ENCODE results near the gene TMEM117.
A peak's percentile ranks its signal among the peaks of the same experiment; 100 is the strongest.
"Not testable (repeated sequence)": the region's sequence is repeated elsewhere in the genome, so short reads cannot be mapped to it uniquely, and the experiment has no call there.

TMEM117 gene

GRCh38 chr12:43816168-43816567 lies 19.7 kb upstream of the TMEM117 start:
- no peaks in the 10 kb centered on the region for H3K4me1 ChIP-seq
- H3K4me3 ChIP-seq = no peak overlapping the region
- H3K36me3 ChIP-seq (replicated peaks) = no peaks in the 10 kb centered on the region
- no peaks in the 10 kb centered on the region for H3K27me3 ChIP-seq (ENCODE audit: low read depth)
- in situ Hi-C loops (cut with MboI; ENCODE audit: low sequenced_read_pairs) = no loop called here
- DNase-seq (ENCODE audit: low spot score in 2 of 2) = no peak
- H3K9me3 ChIP-seq = no peaks in the 10 kb centered on the region

GRCh38 chr12:43824207-43824775 lies 11.6 kb upstream of the TMEM117 start:
- H3K9me3 ChIP-seq = no peaks in the 10 kb centered on the region
- DNase-seq (ENCODE audit: low spot score in 2 of 2) = no peak

GRCh38 chr12:43826681-43827080 lies 9.2 kb upstream of the TMEM117 start:
- Histone ChIP-seq H3K4me1 (peaks cover 4% of the 10 kb centered on the region), H3K9me3 (no peaks in the 10 kb centered on the region), H3K4me3 (no peak overlapping the region), H3K27me3 (ENCODE audit: low read depth) (no peaks in the 10 kb centered on the region), H3K36me3 (replicated peaks) (no peaks in the 10 kb centered on the region)
- no peak for DNase-seq (ENCODE audit: low spot score in 2 of 2)
- in situ Hi-C loops (cut with MboI; ENCODE audit: low sequenced_read_pairs) = no loop called here

More at GRCh38 chr12:43824207-43824775, 11.6 kb upstream of the TMEM117 start:
- in situ Hi-C loops (cut with MboI; ENCODE audit: low sequenced_read_pairs) = no loop called here
- H3K4me1 ChIP-seq = peaks cover 2% of the 10 kb centered on the region
- no peaks in the 10 kb centered on the region for H3K36me3 ChIP-seq (replicated peaks)
- no peak overlapping the region for H3K4me3 ChIP-seq
- H3K27me3 ChIP-seq (ENCODE audit: low read depth) = no peaks in the 10 kb centered on the region

- no peak overlapping the region for H3K4me3 ChIP-seq
- no peaks in the 10 kb centered on the region for H3K36me3 ChIP-seq (replicated peaks)
- no peak for DNase-seq (ENCODE audit: low spot score in 2 of 2)
- H3K9me3 ChIP-seq = no peaks in the 10 kb centered on the region
- H3K4me1 ChIP-seq = peaks cover 4% of the 10 kb centered on the region
- H3K27me3 ChIP-seq (ENCODE audit: low read depth) = no peaks in the 10 kb centered on the region
- in situ Hi-C loops (cut with MboI; ENCODE audit: low sequenced_read_pairs) = no loop called here
Observed at GRCh38 chr12:43827093-43827492, 8.8 kb upstream of the TMEM117 start.

- Histone ChIP-seq H3K4me3 (no peak overlapping the region), H3K4me1 (peaks cover 8% of the 10 kb centered on the region), H3K36me3 (replicated peaks) (no peaks in the 10 kb centered on the region), H3K27me3 (ENCODE audit: low read depth) (no peaks in the 10 kb centered on the region), H3K9me3 (no peaks in the 10 kb centered on the region)
- DNase-seq (ENCODE audit: low spot score in 2 of 2) = no peak
- in situ Hi-C loops (cut with MboI; ENCODE audit: low sequenced_read_pairs) = no loop called here
Observed at GRCh38 chr12:43832463-43833168, 3.3 kb upstream of the TMEM117 start.

GRCh38 chr12:43835264-43835655 lies 621 bp upstream of the TMEM117 start:
- no peaks in the 10 kb centered on the region for H3K9me3 ChIP-seq
- H3K4me1 ChIP-seq = peaks cover 4% of the 10 kb centered on the region; the same call in 1 of the 2 replicates
- H3K27me3 ChIP-seq (ENCODE audit: low read depth) = no peaks in the 10 kb centered on the region
- DNase-seq (ENCODE audit: low spot score in 2 of 2) = no peak
- no peaks in the 10 kb centered on the region for H3K36me3 ChIP-seq (replicated peaks)
- H3K4me3 ChIP-seq = peak overlapping the region; percentile 45
- in situ Hi-C loops (cut with MboI; ENCODE audit: low sequenced_read_pairs) = no loop called here

GRCh38 chr12:43836475-43836989 lies 651 bp downstream of the TMEM117 start:
- peak; percentile 18 to 31 for DNase-seq (ENCODE audit: low spot score in 2 of 2)
- in situ Hi-C loops (cut with MboI; ENCODE audit: low sequenced_read_pairs) = no loop called here
- H3K36me3 ChIP-seq (replicated peaks) = no peaks in the 10 kb centered on the region
- no peaks in the 10 kb centered on the region for H3K9me3 ChIP-seq
- H3K4me1 ChIP-seq = peaks cover 4% of the 10 kb centered on the region; the same call in 1 of the 2 replicates
- H3K27me3 ChIP-seq (ENCODE audit: low read depth) = no peaks in the 10 kb centered on the region
- H3K4me3 ChIP-seq = peak overlapping the region; percentile 45

GRCh38 chr12:43840338-43840737 lies 4.5 kb downstream of the TMEM117 start:
- Histone ChIP-seq H3K9me3 (no peaks in the 10 kb centered on the region), H3K4me1 (peaks cover 2% of the 10 kb centered on the region; the same call in 1 of the 2 replicates), H3K27me3 (ENCODE audit: low read depth) (no peaks in the 10 kb centered on the region), H3K36me3 (replicated peaks) (no peaks in the 10 kb centered on the region), H3K4me3 (no peak overlapping the region)
- DNase-seq (ENCODE audit: low spot score in 2 of 2) = no peak
- in situ Hi-C loops (cut with MboI; ENCODE audit: low sequenced_read_pairs) = no loop called here

GRCh38 chr12:43841253-43841652 lies 5.4 kb downstream of the TMEM117 start:
- in situ Hi-C loops (cut with MboI; ENCODE audit: low sequenced_read_pairs) = no loop called here
- no peaks in the 10 kb centered on the region for H3K27me3 ChIP-seq (ENCODE audit: low read depth)
- H3K4me1 ChIP-seq = no peaks in the 10 kb centered on the region; the same call in 1 of the 2 replicates
- no peak for DNase-seq (ENCODE audit: low spot score in 2 of 2)
- no peaks in the 10 kb centered on the region for H3K9me3 ChIP-seq
- no peak overlapping the region for H3K4me3 ChIP-seq
- 0 out of 2 replicates have a peak, but pooled peaks cover 3% of the 10 kb centered on the region for H3K36me3 ChIP-seq (replicated peaks)

- Histone ChIP-seq H3K4me3 (no peak overlapping the region), H3K4me1 (no peaks in the 10 kb centered on the region), H3K9me3 (no peaks in the 10 kb centered on the region), H3K36me3 (replicated peaks) (0 out of 2 replicates have a peak, but pooled peaks cover 3% of the 10 kb centered on the region), H3K27me3 (ENCODE audit: low read depth) (no peaks in the 10 kb centered on the region)
- in situ Hi-C loops (cut with MboI; ENCODE audit: low sequenced_read_pairs) = no loop called here
- no peak for DNase-seq (ENCODE audit: low spot score in 2 of 2)
Observed at GRCh38 chr12:43842259-43842658, 6.4 kb downstream of the TMEM117 start.

- H3K36me3 ChIP-seq (replicated peaks); H3K27me3 ChIP-seq (ENCODE audit: low read depth); DNase-seq (ENCODE audit: low spot score in 2 of 2); H3K4me1 ChIP-seq; in situ Hi-C loops (cut with MboI; ENCODE audit: low sequenced_read_pairs); H3K9me3 ChIP-seq; H3K4me3 ChIP-seq: not testable (repeated sequence)
Observed at GRCh38 chr12:43847425-43848225, 11.7 kb downstream of the TMEM117 start.

GRCh38 chr12:43848226-43848507 lies 12.3 kb downstream of the TMEM117 start:
- in situ Hi-C loops (cut with MboI; ENCODE audit: low sequenced_read_pairs) = no loop called here
- H3K9me3 ChIP-seq = no peaks in the 10 kb centered on the region
- H3K27me3 ChIP-seq (ENCODE audit: low read depth) = no peaks in the 10 kb centered on the region
- no peak overlapping the region for H3K4me3 ChIP-seq
- H3K4me1 ChIP-seq = no peaks in the 10 kb centered on the region
- no peak for DNase-seq (ENCODE audit: low spot score in 2 of 2)
- H3K36me3 ChIP-seq (replicated peaks) = 0 out of 2 replicates have a peak, but pooled peaks cover 3% of the 10 kb centered on the region

- Histone ChIP-seq H3K4me3 (no peak overlapping the region), H3K27me3 (ENCODE audit: low read depth) (no peaks in the 10 kb centered on the region), H3K36me3 (replicated peaks) (0 out of 2 replicates have a peak, but pooled peaks cover 3% of the 10 kb centered on the region), H3K9me3 (no peaks in the 10 kb centered on the region), H3K4me1 (no peaks in the 10 kb centered on the region)
- no peak for DNase-seq (ENCODE audit: low spot score in 2 of 2)
- in situ Hi-C loops (cut with MboI; ENCODE audit: low sequenced_read_pairs) = no loop called here
Observed at GRCh38 chr12:43848786-43849185, 12.9 kb downstream of the TMEM117 start.

GRCh38 chr12:43852744-43853143 lies 16.9 kb downstream of the TMEM117 start:
- in situ Hi-C loops (cut with MboI; ENCODE audit: low sequenced_read_pairs) = no loop called here
- Histone ChIP-seq H3K4me1 (no peaks in the 10 kb centered on the region), H3K4me3 (no peak overlapping the region), H3K36me3 (replicated peaks) (no peaks in the 10 kb centered on the region), H3K27me3 (ENCODE audit: low read depth) (no peaks in the 10 kb centered on the region), H3K9me3 (no peaks in the 10 kb centered on the region)
- no peak for DNase-seq (ENCODE audit: low spot score in 2 of 2)

Measured in HAP-1 (cell line).